Measurements from ENCODE around the gene UBE2B. TPM values are rescaled to one million over a fixed set of nuclear protein-coding genes. Genes with fewer than 3 reads are reported as not detected.

UBE2B gene
- total and polyA plus RNA-seq, 4 donors: 20.1 to 91.6 (median 31.0) TPM

DNA sequence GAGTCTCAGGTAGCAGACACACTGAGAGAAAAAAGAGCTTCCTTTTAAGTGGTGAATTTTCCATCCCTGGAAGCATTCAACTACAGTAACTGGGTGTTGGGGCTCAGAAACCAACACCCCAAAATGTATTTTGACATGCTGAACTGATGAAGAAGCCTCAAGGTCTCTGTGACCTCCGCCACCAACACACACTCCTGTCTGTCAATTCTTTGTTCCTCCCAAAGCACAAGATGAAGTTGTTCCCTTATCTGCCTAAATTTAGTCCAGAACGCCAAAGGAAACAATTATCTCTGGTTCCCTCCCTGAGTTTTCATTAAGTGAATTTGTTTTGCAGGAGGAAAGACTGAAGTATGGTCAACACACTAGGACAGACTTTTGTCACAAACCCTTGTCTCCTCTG, 41.7 kb downstream of the UBE2B start:
- no peak for TF ChIP-seq HNF4A (conservative IDR thresholded peaks at IDR 0.05)
- no peak for TF ChIP-seq TAF1 (conservative IDR thresholded peaks at IDR 0.05)
- TF ChIP-seq, protein P1, sequence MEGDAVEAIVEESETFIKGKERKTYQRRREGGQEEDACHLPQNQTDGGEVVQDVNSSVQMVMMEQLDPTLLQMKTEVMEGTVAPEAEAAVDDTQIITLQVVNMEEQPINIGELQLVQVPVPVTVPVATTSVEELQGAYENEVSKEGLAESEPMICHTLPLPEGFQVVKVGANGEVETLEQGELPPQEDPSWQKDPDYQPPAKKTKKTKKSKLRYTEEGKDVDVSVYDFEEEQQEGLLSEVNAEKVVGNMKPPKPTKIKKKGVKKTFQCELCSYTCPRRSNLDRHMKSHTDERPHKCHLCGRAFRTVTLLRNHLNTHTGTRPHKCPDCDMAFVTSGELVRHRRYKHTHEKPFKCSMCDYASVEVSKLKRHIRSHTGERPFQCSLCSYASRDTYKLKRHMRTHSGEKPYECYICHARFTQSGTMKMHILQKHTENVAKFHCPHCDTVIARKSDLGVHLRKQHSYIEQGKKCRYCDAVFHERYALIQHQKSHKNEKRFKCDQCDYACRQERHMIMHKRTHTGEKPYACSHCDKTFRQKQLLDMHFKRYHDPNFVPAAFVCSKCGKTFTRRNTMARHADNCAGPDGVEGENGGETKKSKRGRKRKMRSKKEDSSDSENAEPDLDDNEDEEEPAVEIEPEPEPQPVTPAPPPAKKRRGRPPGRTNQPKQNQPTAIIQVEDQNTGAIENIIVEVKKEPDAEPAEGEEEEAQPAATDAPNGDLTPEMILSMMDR (IDR thresholded peaks at IDR 0.05; ENCODE audit: low read depth, low read length, missing input control): no peak
- TF ChIP-seq FOXA2 (IDR thresholded peaks at IDR 0.05): no peak
- TF ChIP-seq, protein P2, sequence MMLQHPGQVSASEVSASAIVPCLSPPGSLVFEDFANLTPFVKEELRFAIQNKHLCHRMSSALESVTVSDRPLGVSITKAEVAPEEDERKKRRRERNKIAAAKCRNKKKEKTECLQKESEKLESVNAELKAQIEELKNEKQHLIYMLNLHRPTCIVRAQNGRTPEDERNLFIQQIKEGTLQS (IDR thresholded peaks at IDR 0.05): no peak
- no peak for TF ChIP-seq GABPA (IDR thresholded peaks at IDR 0.05 in 1 of 2, conservative IDR thresholded peaks at IDR 0.05 in 1 of 2)
- no peak for TF ChIP-seq SP1 (IDR thresholded peaks at IDR 0.05)
- no peak for TF ChIP-seq FOXA1 (IDR thresholded peaks at IDR 0.05)
- no peak for TF ChIP-seq YY1 (IDR thresholded peaks at IDR 0.05)
- no peak for TF ChIP-seq RXRA (IDR thresholded peaks at IDR 0.05)
- TF ChIP-seq ZBTB33 (IDR thresholded peaks at IDR 0.05): no peak
- TF ChIP-seq, protein P3, sequence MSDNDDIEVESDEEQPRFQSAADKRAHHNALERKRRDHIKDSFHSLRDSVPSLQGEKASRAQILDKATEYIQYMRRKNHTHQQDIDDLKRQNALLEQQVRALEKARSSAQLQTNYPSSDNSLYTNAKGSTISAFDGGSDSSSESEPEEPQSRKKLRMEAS (IDR thresholded peaks at IDR 0.05): no peak
- no peak for TF ChIP-seq HNF4G (IDR thresholded peaks at IDR 0.05)
- no peak for TF ChIP-seq EGR1 (IDR thresholded peaks at IDR 0.05; ENCODE audit: low read depth in 2 of 2)
- TF ChIP-seq JUND (IDR thresholded peaks at IDR 0.05): no peak
- TF ChIP-seq REST (IDR thresholded peaks at IDR 0.05): no peak
- TF ChIP-seq RAD21 (IDR thresholded peaks at IDR 0.05): no peak
- TF ChIP-seq NR2F2 (IDR thresholded peaks at IDR 0.05): no peak
- no peaks in the 10 kb centered on the region for H3K9me3 ChIP-seq (ENCODE audit: control insufficient read depth in 4 of 4, low read length in 3 of 4)
- WGBS: 71% methylated on average over 2 of the region's 2 CpGs
- H3K27me3 ChIP-seq (ENCODE audit: control insufficient read depth in 4 of 4, insufficient read depth in 4 of 4, low read length in 3 of 4): no peaks in the 10 kb centered on the region
- peak overlapping the region; percentile 49 to 87 for H3K27ac ChIP-seq (ENCODE audit: low read depth in 1 of 2, low read length in 2 of 2)
- no peak overlapping the region for H3K4me3 ChIP-seq (ENCODE audit: low read depth in 1 of 3, low read length in 3 of 3)
- no peak for DNase-seq (ENCODE audit: low spot score)
- peaks cover 6 to 62% (median 44%) of the 10 kb centered on the region in 4 donors for H3K4me1 ChIP-seq (ENCODE audit: control insufficient read depth in 4 of 4, insufficient read depth in 4 of 4, low read length in 3 of 4)
- no peaks in the 10 kb centered on the region for H3K36me3 ChIP-seq (ENCODE audit: control insufficient read depth in 4 of 4, insufficient read depth in 3 of 4, low read depth in 1 of 4, low read length in 3 of 4)
- peak overlapping the region in 1 of 2 donors; percentile 36 for H3K9ac ChIP-seq (ENCODE audit: low read depth in 1 of 2, low read length in 2 of 2)
